ENCODE results near the gene LRRC57.
"Not testable (repeated sequence)": the region's sequence is repeated elsewhere in the genome, so short reads cannot be mapped to it uniquely, and the experiment has no call there.

The LRRC57 gene

GRCh38 chr15:42548249-42549031 is at the start of gene LRRC57, which contains the start of gene HAUS2:
TSS of gene LRRC57 (minus strand) at chr15:42548793. CDS start at chr15:42548434, 359 bp downstream.
TSS of gene HAUS2 (plus strand) at chr15:42548838. CDS start at chr15:42548873, 35 bp downstream.
- peak; percentile 95 for DNase-seq (ENCODE audit: low read depth, low spot score)

DNA sequence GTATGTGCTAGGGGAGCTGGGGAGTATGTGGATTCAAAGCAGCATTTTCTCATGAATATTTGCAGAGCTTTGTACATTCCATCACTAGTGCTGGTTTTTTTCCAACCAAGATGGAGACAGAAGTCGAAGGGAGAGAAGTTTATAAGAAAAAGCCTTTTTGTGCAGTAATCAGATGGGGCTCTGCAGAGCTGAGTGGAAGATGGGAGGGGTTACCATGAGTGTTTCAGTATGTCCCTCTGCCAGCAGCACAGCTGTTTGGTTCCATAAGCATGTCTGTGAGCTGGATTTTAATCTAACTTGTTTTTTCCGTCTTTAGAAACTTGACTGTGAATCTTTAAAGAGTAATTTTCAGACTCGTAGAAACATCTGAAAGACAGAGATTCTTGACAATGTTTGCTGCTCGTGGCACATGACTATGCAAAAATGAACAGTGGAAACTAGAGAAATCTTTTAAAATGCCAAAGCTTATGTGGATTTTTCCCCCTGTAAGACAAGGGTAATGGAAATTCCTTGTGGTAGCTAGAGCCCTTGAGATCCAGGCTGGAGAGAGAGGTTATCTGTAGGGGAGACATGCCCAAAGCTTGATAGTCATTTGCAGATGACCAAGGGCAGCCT is 47.1 kb upstream of the LRRC57 start:
- no peak for DNase-seq (ENCODE audit: low read depth, low spot score)

DNA sequence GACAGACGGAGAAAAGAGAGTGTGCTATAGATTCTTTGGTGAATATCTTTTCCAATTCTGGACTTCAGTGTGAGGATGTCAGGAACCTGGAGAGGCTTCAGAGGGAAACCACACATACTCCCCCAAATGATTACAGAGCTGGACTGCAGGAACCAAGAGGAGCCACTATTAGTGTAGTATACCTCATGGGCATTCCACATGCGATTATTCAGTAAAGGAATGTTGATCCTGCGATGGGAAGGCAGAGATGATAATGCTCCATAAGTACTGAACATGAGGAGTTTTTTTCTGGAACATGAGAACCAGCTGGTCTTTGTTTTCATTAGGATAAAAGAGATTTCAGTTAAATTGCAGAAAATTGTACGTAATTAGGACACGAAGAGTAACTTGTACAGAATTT is 45.5 kb upstream of the LRRC57 start:
- DNase-seq (ENCODE audit: low read depth, low spot score), result no peak

DNA sequence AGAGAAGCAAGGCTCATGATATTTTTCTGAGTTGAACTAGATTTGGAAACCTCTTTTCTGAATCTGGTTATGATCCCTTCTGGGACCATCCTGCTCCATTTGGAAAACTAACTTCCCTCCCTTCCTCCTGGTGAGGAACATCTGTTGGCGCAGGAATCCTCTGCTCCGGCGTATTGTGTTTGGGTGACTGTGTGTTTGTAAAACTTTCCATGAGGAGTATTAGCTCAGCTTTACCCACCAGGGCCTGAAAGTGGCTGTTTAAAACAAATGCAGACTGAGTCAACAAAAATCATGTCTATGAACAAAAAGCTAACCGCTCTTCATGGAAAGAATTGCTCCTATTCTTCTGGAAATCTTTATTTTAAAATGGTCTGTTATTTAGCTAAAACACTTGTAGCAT is 44.5 kb upstream of the LRRC57 start:
- no peak for DNase-seq (ENCODE audit: low read depth, low spot score)

- no peak for DNase-seq (ENCODE audit: low read depth, low spot score)
Observed at GRCh38 chr15:42592716-42593115, 44.1 kb upstream of the LRRC57 start.

GRCh38 chr15:42591238-42591934 is 42.8 kb upstream of the LRRC57 start:
- no peak for DNase-seq (ENCODE audit: low read depth, low spot score)

DNA sequence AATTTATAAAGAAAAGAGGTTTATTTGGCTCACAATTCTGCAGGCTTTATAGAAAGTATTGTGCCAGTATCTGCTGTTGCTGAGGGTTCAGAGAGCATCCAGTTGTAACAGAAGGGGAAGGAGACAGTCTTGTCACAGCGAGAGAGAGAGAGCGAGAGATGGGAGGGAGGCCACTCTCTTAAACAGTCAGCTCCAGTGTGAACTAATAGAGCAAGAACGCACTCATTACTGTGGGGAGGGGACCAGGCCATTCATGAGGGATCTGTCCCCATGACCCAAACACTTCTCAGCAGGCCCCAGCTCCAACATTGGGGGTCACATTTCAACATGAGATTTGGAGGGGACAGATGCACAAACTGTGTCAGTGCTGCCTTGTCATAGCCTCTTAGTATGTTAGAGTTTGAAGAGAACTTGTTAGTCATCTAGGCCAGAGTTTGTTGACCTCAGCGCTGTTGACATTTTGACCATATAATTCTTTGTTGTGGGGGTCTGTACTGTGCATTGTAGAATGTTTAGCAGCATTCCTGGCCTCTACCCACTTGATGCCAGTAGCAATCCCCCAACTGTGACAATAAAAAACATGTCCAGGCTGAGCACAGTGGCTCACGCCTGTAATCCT is 42.1 kb upstream of the LRRC57 start:
- DNase-seq (ENCODE audit: low read depth, low spot score), result no peak

DNA sequence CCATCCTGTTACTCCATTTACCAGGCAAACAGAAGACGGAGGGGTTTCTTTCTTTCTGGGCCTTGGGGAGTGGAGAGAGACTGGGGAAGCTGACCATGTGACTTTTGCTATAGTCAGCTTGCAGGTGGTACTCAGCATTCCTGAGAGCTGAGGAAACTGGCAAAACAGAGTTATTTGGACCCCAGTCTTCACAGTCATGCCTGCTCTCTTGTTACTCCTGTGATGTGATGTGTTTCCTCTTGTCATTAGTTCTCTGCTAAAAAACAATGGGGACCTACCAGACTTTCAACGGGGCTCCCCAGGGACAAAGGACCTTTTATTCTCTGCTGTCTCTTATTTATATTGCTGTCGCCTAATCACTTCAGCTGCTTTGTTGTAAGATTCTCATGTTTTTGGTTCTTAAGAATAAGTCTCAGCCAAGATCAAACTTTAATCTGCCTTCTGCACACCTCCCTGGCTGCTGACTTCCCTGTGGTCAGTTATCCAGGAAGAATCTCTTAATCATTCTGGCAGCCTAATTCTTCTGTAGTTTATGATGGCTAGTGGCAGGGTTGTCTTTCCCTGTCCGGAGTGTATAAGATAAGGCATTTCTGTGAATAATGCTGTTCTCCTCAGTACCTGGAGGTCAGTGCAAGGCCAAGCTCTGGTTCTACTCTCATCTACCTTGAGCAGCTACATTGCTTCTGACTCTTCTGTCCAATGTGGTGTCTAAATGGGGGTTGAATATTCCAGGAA is 35.6 kb upstream of the LRRC57 start:
- peak; percentile 34 for DNase-seq (ENCODE audit: low read depth, low spot score)

- DNase-seq (ENCODE audit: low read depth, low spot score), result no peak
Observed at GRCh38 chr15:42582569-42583375, 34.2 kb upstream of the LRRC57 start.

- DNase-seq (ENCODE audit: low read depth, low spot score), result peak; percentile 93
Observed at GRCh38 chr15:42581272-42581730, 32.7 kb upstream of the LRRC57 start.

DNA sequence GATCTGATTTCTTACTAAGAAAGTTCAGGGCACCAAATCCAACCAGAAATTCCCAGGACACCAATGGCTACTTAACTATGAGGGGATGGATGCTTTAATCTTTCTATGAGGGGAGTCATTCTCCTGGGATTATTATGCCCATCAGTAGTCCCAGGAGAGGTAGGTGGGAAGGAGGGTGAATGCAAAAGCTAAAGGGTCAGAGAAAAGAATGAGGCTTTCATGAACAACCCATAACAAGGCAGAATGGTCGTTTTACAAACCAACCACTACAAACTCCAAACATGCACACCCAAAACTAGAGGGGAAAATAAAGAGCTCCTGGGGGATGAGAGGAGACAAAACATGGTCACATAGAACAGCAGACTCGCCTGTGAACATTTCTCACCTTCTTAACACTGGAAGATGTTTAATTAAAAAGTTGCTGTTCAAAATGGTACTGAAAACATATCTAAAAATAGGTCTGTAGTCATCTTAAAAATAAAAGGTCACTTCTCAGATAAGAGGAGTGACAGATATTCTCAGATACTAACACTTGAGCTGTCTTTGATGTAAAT is 30.5 kb upstream of the LRRC57 start:
- DNase-seq (ENCODE audit: low read depth, low spot score), result no peak

DNA sequence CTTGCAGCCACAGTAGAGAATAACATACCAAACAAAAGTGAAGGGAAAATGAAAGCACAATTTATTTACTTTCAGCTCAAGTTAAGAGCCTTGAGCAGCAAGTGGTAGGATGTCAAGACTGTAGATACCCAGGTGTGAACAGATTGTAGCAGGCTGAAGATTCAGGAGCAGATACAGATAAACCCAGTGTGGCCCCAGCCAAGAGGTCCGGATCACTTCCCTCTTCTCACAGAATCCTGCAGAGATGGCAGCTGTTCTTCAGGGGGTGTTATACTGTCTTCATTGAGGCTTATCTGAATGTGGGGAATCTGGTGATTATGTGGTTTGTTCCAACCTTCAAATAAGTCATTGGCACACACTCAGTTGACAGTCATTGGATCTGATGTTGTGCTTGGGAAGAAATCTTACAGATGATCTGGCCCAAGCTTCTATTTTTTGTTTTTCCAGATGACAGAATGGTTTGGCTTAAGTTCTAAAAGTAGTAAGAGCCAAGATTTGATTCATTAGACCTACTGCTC is 29.0 kb upstream of the LRRC57 start:
- DNase-seq (ENCODE audit: low read depth, low spot score), result no peak

DNA sequence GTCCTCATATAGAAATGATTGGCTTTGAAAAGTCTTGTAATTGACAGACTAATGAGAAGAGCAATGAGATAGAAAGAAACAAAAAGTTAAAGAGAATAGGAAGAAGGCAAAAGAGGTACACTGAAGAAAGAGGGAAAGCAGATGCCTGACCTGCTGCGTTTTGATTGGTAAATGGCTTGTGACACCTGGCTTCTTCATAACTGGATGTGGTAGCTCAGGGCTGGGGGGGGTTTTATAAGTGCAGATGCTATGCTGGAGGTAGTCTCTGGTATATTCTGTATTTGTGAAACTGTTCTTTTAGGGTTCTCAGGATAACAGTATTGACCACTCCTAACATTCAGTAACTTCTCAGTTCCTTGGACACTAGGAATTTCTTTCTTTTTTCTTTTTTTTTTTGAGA is 28.2 kb upstream of the LRRC57 start:
- no peak for DNase-seq (ENCODE audit: low read depth, low spot score)

GRCh38 chr15:42576040-42576594 is 27.5 kb upstream of the LRRC57 start:
- no peak for DNase-seq (ENCODE audit: low read depth, low spot score)

GRCh38 chr15:42575188-42576039 is 26.8 kb upstream of the LRRC57 start, which contains the start of gene STARD9:
TSS of gene STARD9 (plus strand) at chr15:42575606. CDS start at chr15:42575716, 110 bp downstream.
- peak; percentile 100 for DNase-seq (ENCODE audit: low read depth, low spot score)

GRCh38 chr15:42558739-42559138 is 10.1 kb upstream of the LRRC57 start:
- DNase-seq (ENCODE audit: low read depth, low spot score), result no peak

DNA sequence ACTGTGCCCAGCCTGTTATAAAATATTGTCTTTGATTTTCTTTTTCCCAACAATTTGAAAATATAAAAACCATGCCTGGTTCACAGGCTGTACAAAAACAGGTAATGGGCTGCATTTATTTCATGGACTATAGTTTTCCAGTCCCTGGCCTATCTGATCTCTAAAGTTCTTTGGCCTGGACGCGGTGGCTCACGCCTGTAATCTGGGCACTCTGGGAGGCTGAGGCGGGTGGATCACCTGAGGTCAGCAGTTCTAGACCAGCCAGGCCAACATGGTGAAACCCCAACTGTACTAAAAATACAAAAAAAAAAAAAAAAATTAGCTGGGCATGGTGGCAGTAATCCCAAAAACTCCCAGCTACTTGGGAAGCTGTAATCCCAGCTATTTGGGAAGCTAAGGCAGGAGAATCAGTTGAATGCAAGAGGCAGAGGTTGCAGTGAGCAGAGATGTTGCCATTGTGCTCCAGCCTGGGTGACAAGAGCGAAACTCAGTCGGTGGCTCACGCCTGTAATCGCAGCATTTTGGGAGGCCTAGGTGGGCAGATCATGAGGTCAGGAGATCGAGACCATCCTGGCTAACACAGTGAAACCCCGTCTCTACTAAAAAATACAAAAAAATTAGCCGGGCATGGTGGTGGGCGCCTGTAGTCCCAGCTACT is 8.1 kb upstream of the LRRC57 start:
- DNase-seq (ENCODE audit: low read depth, low spot score), result not testable (repeated sequence)

DNA sequence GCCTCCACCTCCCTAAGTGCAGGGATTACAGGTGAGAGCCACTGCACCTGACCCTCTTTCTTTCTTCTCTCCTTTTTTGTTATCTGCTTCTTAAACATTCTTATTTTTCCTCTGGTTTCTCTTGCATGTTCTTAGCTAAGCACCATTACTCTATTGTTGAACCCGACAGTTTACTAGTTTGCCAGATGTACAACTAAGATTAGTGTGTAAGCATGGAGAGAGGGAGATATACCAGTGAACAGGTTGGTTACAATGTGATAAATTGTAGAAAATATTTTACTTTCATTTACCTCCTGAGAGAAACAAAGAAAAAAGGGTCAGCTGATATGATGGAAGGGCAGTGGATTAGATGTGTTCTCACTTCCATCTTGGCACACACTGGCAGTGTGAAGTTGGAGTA is 5.0 kb upstream of the LRRC57 start:
- DNase-seq (ENCODE audit: low read depth, low spot score), result no peak

Measured in ELF-1 (cell line).